ENCODE results near the gene RPTOR. TPM values are rescaled to one million over a fixed set of nuclear protein-coding genes. Genes with fewer than 3 reads are reported as not detected.

RPTOR gene
- total and polyA plus RNA-seq, 2 donors (not counting 3 experiments of a cell fraction or from before 2014, with no cell fraction given): 10.7 to 41.8 TPM

DNA sequence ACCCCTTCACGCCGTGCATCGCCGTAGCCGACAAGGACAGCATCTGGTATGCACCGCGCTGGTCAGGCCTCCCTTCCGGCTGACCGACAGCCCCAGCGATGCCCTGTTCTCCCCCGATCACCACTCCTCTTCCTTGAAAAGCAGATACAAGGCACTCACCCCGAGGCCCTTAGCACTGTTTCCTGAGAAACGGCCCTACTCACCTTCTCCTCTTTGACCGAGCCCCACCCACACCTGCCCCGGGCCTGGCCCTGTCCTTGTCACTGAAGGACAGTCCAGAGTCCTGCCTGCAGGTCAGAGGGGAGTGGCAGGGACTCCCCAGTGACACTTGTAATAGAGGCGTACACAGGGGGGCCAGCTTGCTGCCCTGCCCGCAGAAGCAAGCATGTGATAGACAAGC is 401.1 kb downstream of the RPTOR start:
- Histone ChIP-seq H3K36me3 (ENCODE audit: control insufficient read depth in 2 of 2, extremely low read depth in 1 of 2, insufficient read depth in 2 of 2, low read length in 2 of 2) (no peaks in the 10 kb centered on the region), H3K4me2 (ENCODE audit: insufficient read depth, low read length) (no peak overlapping the region), H2AFZ (ENCODE audit: low read depth, low read length) (no peak overlapping the region), H4K20me1 (replicated peaks; ENCODE audit: control insufficient read depth, extremely low read depth, insufficient read depth, low read length) (no peaks in the 10 kb centered on the region), H3K4me1 (ENCODE audit: control insufficient read depth, extremely low read depth, insufficient read depth, low read length) (no peaks in the 10 kb centered on the region), H3K27ac (ENCODE audit: insufficient read depth, low read depth, low read length) (no peak overlapping the region), H3K9ac (replicated peaks; ENCODE audit: extremely low read depth, insufficient read depth, low read length) (no peak overlapping the region), H3K79me2 (ENCODE audit: control insufficient read depth, insufficient read depth, low read length) (no peaks in the 10 kb centered on the region), H3K4me3 (replicated peaks in 1 of 3; ENCODE audit: insufficient read depth in 1 of 3, low read depth in 1 of 3, low read length in 3 of 3) (no peak overlapping the region), H3K9me1 (replicated peaks; ENCODE audit: control insufficient read depth, extremely low read depth, insufficient read depth, low read length) (no peaks in the 10 kb centered on the region), H3K9me3 (replicated peaks; ENCODE audit: control insufficient read depth, insufficient read depth, low read length) (no peaks in the 10 kb centered on the region), H3K27me3 (ENCODE audit: control insufficient read depth in 2 of 2, insufficient read depth in 2 of 2, low read length in 2 of 2) (no peaks in the 10 kb centered on the region)
- dilution Hi-C loops (cut with MboI; ENCODE audit: extremely low pct_ligation_motif_present, low sequenced_read_pairs) (no loop called here), intact Hi-C loops (cut with micrococcal nuclease) (no loop called here)
- BruUV-seq (replicated peaks): no TSS peak
- CTCF ChIA-PET: no interaction called here
- no peak for DNase-seq (ENCODE audit: low read depth, low spot score)
- POLR2A ChIA-PET: no interaction called here
- no peak for FAIRE-seq
- TF ChIP-seq, protein P1, sequence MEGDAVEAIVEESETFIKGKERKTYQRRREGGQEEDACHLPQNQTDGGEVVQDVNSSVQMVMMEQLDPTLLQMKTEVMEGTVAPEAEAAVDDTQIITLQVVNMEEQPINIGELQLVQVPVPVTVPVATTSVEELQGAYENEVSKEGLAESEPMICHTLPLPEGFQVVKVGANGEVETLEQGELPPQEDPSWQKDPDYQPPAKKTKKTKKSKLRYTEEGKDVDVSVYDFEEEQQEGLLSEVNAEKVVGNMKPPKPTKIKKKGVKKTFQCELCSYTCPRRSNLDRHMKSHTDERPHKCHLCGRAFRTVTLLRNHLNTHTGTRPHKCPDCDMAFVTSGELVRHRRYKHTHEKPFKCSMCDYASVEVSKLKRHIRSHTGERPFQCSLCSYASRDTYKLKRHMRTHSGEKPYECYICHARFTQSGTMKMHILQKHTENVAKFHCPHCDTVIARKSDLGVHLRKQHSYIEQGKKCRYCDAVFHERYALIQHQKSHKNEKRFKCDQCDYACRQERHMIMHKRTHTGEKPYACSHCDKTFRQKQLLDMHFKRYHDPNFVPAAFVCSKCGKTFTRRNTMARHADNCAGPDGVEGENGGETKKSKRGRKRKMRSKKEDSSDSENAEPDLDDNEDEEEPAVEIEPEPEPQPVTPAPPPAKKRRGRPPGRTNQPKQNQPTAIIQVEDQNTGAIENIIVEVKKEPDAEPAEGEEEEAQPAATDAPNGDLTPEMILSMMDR (IDR thresholded peaks at IDR 0.05; ENCODE audit: extremely low read depth in 1 of 2, insufficient read depth in 1 of 2, low read depth in 1 of 2, low read length in 2 of 2): no peak
- TF ChIP-seq JUN (IDR thresholded peaks at IDR 0.05; ENCODE audit: borderline replicate concordance, insufficient read depth, insufficient read length, low read depth) (no peak), POLR2AphosphoS5 (IDR thresholded peaks at IDR 0.05; ENCODE audit: insufficient read depth, low read depth, low read length) (no peak), MYC (IDR thresholded peaks at IDR 0.05; ENCODE audit: low read depth, low read length) (no peak), POLR2A (IDR thresholded peaks at IDR 0.05; ENCODE audit: low read depth, low read length) (no peak), GATA2 (IDR thresholded peaks at IDR 0.05; ENCODE audit: insufficient read depth, insufficient read length, low read depth, low read length) (no peak), FOS (IDR thresholded peaks at IDR 0.05; ENCODE audit: borderline replicate concordance, insufficient read depth, low read length) (no peak), EZH2 (IDR thresholded peaks at IDR 0.05; ENCODE audit: borderline replicate concordance, low read depth, low read length, severe bottlenecking) (no peak)
- TF ChIP-seq, protein P2, sequence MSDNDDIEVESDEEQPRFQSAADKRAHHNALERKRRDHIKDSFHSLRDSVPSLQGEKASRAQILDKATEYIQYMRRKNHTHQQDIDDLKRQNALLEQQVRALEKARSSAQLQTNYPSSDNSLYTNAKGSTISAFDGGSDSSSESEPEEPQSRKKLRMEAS (IDR thresholded peaks at IDR 0.05; ENCODE audit: insufficient read depth, insufficient read length): no peak

Measured in endothelial cell of umbilical vein (primary cell).